ENCODE measurements around the gene DUS1L.

Gene DUS1L

DNA sequence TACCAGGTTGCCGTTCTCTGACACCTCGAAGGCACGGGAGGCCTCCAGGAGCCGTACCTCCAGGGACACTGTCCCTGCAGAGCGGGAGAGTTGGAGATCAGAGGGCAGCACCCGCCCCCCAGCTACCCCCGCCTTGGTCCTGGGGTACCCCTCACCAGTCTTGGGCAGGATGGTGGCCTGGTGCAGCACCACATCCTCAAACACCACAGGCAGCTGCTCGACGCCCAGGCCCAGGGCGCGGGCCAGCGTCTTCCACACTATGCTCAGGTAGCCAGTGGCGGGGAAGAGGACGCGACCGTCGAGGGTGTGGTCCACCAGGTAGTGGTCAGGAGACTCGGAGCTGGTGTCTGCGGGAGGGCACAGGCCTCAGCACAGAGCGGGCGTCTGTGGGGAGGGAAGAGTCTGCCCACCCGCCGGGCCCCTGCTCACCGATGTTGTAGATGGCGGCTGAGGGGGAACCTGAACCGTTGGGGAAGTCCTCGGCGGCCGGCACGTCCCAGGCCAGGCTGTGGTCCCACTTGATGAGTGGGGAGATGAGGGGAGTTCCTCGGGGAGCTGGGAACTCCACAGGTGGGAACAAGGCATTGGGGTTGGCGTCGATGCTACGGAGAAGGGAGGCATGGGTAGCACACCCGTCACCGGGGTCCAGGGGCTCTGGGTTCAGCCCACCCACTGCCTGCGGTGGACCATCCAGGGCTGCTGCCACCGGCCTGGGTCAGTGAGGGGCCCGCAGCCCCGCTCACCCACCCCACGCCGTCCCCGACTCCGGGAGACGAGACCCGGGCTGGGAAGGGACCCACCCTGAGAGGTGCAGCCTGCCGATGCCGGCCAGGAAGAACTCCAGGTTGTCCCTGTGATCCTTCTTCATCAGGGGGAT lies 22.6 kb upstream of the DUS1L start:
- H3K36me3 Mint-ChIP-seq (ENCODE audit: low read depth): peaks cover 2% of the 10 kb centered on the region
- no peaks in the 10 kb centered on the region for H3K9me3 Mint-ChIP-seq
- H3K4me3 Mint-ChIP-seq: no peak overlapping the region
- DNase-seq (ENCODE audit: low spot score): no peak
- H3K4me1 Mint-ChIP-seq (ENCODE audit: low read depth): no peaks in the 10 kb centered on the region
- no peaks in the 10 kb centered on the region for H3K27me3 Mint-ChIP-seq (ENCODE audit: low read depth)
- H3K27ac Mint-ChIP-seq: no peak overlapping the region

- Mint-ChIP-seq H3K4me3 (no peak overlapping the region), H3K9me3 (no peaks in the 10 kb centered on the region), H3K27me3 (ENCODE audit: low read depth) (no peaks in the 10 kb centered on the region), H3K27ac (no peak overlapping the region), H3K36me3 (ENCODE audit: low read depth) (no peaks in the 10 kb centered on the region), H3K4me1 (ENCODE audit: low read depth) (no peaks in the 10 kb centered on the region)
- no peak for DNase-seq (ENCODE audit: low spot score)
Observed at GRCh38 chr17:82086941-82087906, 21.6 kb upstream of the DUS1L start.

- no peaks in the 10 kb centered on the region for H3K9me3 Mint-ChIP-seq
- H3K27ac Mint-ChIP-seq: no peak overlapping the region
- no peaks in the 10 kb centered on the region for H3K4me1 Mint-ChIP-seq (ENCODE audit: low read depth)
- no peak for DNase-seq (ENCODE audit: low spot score)
- no peaks in the 10 kb centered on the region for H3K27me3 Mint-ChIP-seq (ENCODE audit: low read depth)
- no peaks in the 10 kb centered on the region for H3K36me3 Mint-ChIP-seq (ENCODE audit: low read depth)
- H3K4me3 Mint-ChIP-seq: no peak overlapping the region
Observed at GRCh38 chr17:82085931-82086764, 20.5 kb upstream of the DUS1L start.

GRCh38 chr17:82085031-82085861 lies 19.6 kb upstream of the DUS1L start:
- DNase-seq (ENCODE audit: low spot score): no peak
- Mint-ChIP-seq H3K4me1 (ENCODE audit: low read depth) (no peaks in the 10 kb centered on the region), H3K4me3 (no peak overlapping the region), H3K9me3 (no peaks in the 10 kb centered on the region), H3K27ac (no peak overlapping the region), H3K36me3 (ENCODE audit: low read depth) (peaks cover under 1% of the 10 kb centered on the region), H3K27me3 (ENCODE audit: low read depth) (no peaks in the 10 kb centered on the region)

DNA sequence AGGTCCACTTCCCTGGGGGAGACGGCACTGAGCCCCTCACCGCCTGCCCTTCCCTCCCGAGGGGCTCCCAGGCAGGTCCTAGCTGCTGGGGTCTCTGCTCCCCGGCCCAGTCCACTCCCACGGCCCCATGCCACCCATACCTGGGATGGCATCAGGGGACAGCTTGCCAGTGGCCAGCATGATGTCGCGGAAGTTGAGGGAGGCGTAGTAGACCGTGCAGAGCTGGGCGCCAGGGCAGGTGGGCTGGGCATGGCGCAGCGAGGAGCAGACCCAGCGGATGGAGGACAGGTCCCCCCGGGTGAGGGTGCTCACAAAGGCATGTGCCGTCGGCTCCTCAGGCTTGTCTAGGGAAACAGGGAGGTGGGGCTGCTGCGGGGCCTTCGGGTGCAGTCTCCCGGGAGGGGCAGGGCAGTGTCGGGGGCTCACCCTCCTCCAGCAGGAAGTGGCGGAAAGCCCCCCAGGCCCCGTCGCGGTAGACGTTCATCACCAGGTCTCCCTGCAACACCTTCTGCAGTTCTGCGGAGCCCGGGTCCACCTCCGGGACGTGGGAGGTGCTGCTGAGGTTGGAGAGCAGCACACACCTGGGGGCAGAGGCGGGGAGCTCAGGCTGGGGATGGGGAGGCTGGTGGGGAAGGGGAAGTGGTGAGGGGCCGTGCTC lies 18.9 kb upstream of the DUS1L start:
- no peaks in the 10 kb centered on the region for H3K4me1 Mint-ChIP-seq (ENCODE audit: low read depth)
- H3K9me3 Mint-ChIP-seq: no peaks in the 10 kb centered on the region
- DNase-seq (ENCODE audit: low spot score): no peak
- peaks cover 4% of the 10 kb centered on the region for H3K36me3 Mint-ChIP-seq (ENCODE audit: low read depth)
- no peak overlapping the region for H3K27ac Mint-ChIP-seq
- no peak overlapping the region for H3K4me3 Mint-ChIP-seq
- no peaks in the 10 kb centered on the region for H3K27me3 Mint-ChIP-seq (ENCODE audit: low read depth)

GRCh38 chr17:82083533-82084359 lies 18.1 kb upstream of the DUS1L start:
- Mint-ChIP-seq H3K9me3 (no peaks in the 10 kb centered on the region), H3K36me3 (ENCODE audit: low read depth) (peaks cover 8% of the 10 kb centered on the region), H3K4me1 (ENCODE audit: low read depth) (no peaks in the 10 kb centered on the region), H3K27ac (no peak overlapping the region), H3K4me3 (no peak overlapping the region), H3K27me3 (ENCODE audit: low read depth) (no peaks in the 10 kb centered on the region)
- DNase-seq (ENCODE audit: low spot score): no peak

- Mint-ChIP-seq H3K4me1 (ENCODE audit: low read depth) (no peaks in the 10 kb centered on the region), H3K9me3 (no peaks in the 10 kb centered on the region), H3K27me3 (ENCODE audit: low read depth) (no peaks in the 10 kb centered on the region), H3K27ac (no peak overlapping the region), H3K4me3 (no peak overlapping the region), H3K36me3 (ENCODE audit: low read depth) (peaks cover 11% of the 10 kb centered on the region)
- DNase-seq (ENCODE audit: low spot score): no peak
Observed at GRCh38 chr17:82083009-82083408, 17.4 kb upstream of the DUS1L start.

DNA sequence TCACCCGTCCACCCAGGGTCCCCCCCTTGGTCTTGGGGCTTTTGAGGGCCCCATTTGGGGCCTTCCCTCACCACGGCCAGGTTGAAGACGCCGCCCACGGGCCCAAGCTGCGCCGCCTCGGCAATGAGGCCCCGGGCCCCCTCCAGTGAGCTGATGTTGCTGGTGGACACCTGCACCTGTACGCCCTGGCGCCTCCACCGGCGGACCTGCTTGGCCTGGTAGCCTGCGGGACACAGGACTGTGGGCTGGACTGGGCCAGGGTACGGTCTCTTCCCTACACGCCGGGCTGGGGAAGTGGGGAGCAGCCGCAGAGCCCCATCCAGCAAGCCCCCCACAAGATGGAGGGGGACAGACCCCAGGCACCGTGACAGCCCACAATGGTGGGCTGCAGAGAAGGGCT lies 16.9 kb upstream of the DUS1L start:
- Mint-ChIP-seq H3K4me1 (ENCODE audit: low read depth) (no peaks in the 10 kb centered on the region), H3K27me3 (ENCODE audit: low read depth) (no peaks in the 10 kb centered on the region), H3K36me3 (ENCODE audit: low read depth) (peaks cover 11% of the 10 kb centered on the region), H3K4me3 (no peak overlapping the region), H3K27ac (no peak overlapping the region), H3K9me3 (no peaks in the 10 kb centered on the region)
- DNase-seq (ENCODE audit: low spot score): no peak

DNA sequence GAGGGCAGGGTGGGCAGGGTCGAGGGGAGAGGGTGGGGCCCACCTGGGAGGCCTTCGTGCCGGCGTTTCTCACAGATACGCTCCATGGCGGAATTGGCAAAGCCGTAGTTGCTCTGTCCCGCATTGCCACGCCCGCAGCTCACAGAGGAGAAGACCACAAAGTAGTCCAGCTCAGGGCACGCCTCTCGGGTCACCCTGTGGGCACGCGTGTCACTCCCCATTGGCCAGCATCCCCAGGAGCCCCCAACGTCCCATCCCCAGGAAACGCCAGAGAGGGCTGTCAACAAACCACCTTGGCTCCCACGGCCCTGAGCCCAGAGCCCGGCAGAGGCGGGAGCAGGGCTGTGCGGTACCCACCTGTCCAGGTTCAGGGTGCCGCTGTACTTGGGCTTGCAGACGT lies 16.4 kb upstream of the DUS1L start:
- no peak overlapping the region for H3K4me3 Mint-ChIP-seq
- peaks cover 11% of the 10 kb centered on the region for H3K36me3 Mint-ChIP-seq (ENCODE audit: low read depth)
- no peak overlapping the region for H3K27ac Mint-ChIP-seq
- H3K27me3 Mint-ChIP-seq (ENCODE audit: low read depth): no peaks in the 10 kb centered on the region
- H3K9me3 Mint-ChIP-seq: no peaks in the 10 kb centered on the region
- H3K4me1 Mint-ChIP-seq (ENCODE audit: low read depth): no peaks in the 10 kb centered on the region
- DNase-seq (ENCODE audit: low spot score): no peak

GRCh38 chr17:82081546-82081945 lies 15.9 kb upstream of the DUS1L start:
- no peaks in the 10 kb centered on the region for H3K27me3 Mint-ChIP-seq (ENCODE audit: low read depth)
- peaks cover 11% of the 10 kb centered on the region for H3K36me3 Mint-ChIP-seq (ENCODE audit: low read depth)
- no peak overlapping the region for H3K27ac Mint-ChIP-seq
- no peak overlapping the region for H3K4me3 Mint-ChIP-seq
- H3K9me3 Mint-ChIP-seq: no peaks in the 10 kb centered on the region
- H3K4me1 Mint-ChIP-seq (ENCODE audit: low read depth): no peaks in the 10 kb centered on the region
- no peak for DNase-seq (ENCODE audit: low spot score)

DNA sequence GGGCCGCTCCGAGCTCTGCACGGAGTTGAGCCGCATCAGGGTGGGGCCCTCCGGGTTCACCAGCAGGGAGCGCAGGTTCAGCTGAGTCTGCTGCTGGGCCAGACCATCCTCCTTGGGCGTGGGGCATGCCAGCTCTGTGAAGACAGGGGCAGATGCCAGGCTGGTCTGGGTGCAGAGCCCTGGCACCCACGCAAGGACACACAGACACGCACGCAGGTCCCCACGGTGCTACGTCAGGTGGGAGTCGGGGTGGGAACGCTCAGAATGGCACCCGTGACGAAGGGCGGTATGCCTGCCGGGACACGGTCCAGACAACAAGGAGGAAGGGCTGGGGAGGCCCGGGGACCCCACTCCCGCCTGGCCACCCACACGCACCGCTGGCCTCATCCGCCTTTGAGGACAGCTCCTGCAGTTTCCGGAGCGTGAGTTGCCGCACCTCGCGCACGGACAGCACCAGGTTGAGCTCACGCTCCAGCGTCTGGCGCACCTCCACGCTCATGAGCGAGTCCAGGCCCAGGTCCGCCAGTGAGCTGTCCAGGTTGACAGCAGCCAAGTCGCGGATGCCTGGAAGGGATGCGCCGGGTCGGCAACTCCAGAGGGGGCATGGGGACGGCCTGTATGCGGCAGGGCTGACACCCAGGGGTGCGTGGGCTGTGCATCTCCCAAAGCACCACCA lies 15.3 kb upstream of the DUS1L start:
- no peak for DNase-seq (ENCODE audit: low spot score)
- Mint-ChIP-seq H3K27me3 (ENCODE audit: low read depth) (no peaks in the 10 kb centered on the region), H3K4me1 (ENCODE audit: low read depth) (no peaks in the 10 kb centered on the region), H3K36me3 (ENCODE audit: low read depth) (peaks cover 11% of the 10 kb centered on the region), H3K27ac (no peak overlapping the region), H3K4me3 (no peak overlapping the region), H3K9me3 (no peaks in the 10 kb centered on the region)

Measured in T-helper 2 cell treated with Interferon-gamma antibody and Interleukin-4, amounts not matched to agents 5 μg/mL and 100 μg/mL, for 36 hours (primary cell).